ENCODE results near the gene SMCO2.

The SMCO2 gene

DNA sequence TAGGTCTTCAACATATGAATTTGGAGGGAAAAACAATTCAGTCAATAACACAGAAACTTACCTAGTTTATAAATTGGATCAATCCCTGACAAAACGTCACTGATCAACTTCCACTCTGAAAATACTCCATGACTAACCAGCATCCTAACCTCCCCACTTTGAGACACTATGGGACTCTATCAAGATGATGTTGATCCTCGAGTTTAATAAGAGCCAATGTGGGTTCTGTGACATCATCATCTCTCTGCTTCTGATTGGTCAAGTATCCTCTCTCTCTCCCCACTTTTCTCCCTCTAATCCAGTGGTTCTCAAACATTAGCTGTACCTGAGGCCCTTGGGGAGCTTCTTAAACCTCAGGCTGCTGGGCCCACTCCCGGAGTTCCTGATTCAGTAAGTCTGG is at the start of gene SMCO2:
TSS of gene SMCO2 (plus strand) at position 301 of the 400 bp plus-strand sequence. CDS start 23,896 bp downstream, outside the sequence.
- DNase-seq = no peak

DNA sequence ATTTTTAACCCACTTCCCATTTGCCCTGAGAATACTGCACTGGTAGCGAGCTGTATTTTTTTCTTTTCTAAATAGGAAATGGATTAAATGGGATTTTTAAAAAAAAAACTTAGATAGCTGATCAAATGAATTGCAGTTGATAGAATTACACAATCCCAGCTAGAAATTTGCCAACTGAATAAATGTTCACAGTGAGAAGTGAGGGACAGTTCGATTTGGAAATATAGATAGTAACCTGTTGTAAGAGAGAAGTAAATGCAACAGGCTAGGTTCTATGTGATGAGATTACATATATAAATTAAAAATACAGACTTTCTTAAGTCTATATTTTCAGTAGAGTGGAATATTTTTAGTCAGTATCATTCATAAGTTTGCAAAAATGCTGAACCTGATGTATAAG is 48.1 kb upstream of the SMCO2 start:
- no peak for DNase-seq

DNA sequence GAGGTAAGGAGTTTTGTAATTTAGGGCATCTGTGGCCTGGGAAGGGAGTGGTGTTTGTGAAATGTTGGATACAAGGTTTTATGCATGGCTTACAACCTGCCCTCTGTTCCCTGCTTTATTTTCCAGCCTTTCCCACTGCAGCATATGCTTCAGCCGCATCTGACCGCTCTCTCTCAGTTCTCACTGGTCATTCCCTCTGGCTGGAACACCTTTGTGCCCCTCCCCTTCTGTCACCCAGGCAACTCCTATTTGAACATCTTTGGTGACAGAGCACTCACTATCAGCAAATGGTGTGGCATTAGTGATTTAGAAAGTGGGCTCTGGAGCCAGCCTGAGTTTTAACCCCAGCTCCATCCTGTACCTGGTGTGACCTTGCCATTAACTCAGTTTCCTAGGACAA is 47.5 kb upstream of the SMCO2 start:
- DNase-seq = no peak

DNA sequence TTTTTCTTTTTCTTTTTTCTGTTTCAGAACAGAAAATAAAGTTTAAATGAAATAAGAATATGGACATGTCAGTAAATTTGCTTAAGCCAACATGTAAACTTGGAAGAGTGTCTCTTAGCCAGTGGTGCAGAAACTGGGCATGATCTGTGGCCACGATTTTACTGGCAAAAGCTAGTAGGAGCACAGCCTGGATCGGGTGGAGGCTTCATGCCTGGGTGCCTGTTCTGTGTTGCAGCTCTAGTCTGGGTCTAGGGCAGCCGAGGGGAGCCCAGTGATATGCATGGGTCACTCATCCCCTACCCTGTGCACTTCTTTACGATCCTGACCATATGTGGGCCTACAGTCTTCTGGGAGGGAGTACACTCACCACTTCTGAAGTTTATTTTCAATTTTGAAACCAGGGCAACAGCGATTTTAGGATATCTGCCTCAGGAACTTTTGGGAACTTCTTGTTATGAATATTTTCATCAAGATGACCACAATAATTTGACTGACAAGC is 45.6 kb upstream of the SMCO2 start:
- DNase-seq = no peak

DNA sequence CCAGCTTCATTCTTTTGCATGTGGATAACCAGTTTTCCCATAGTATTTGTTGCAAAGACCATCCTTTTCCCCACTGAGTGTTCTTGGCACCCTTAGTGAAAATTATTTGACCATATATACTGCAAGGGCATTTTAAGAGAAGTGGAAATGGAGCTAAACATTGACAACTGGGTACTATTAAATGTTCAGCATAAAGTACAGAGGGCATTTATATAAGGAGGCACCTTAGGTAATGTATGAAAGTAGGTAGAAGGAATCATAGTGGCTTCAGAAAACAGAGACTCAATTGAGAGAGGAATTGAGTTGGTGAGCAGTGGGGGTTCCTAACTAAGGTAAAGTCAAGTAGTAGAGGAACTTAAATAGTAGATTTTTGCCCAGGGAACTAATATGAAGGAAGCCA is 34.5 kb upstream of the SMCO2 start:
- DNase-seq = no peak

DNA sequence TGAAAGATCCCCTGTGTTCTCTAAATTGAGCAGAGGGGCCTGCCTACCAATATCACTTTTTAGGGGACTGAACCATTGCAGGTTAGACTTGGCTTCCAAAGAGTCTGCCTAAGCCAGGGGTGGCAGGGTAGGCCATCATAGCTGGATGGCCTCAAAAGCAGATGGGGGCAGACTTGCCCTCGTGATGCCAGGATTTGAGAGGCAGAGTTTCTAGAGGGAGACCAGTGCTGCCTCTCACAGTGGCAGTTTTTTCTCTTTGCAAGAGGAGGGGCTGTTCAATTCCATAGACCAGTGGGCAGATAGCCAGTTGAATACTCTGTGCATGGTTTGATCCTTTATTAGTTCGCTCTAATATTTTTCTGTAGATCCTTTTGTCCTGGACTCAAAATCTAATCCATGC is 23.8 kb upstream of the SMCO2 start:
- no peak for DNase-seq

DNA sequence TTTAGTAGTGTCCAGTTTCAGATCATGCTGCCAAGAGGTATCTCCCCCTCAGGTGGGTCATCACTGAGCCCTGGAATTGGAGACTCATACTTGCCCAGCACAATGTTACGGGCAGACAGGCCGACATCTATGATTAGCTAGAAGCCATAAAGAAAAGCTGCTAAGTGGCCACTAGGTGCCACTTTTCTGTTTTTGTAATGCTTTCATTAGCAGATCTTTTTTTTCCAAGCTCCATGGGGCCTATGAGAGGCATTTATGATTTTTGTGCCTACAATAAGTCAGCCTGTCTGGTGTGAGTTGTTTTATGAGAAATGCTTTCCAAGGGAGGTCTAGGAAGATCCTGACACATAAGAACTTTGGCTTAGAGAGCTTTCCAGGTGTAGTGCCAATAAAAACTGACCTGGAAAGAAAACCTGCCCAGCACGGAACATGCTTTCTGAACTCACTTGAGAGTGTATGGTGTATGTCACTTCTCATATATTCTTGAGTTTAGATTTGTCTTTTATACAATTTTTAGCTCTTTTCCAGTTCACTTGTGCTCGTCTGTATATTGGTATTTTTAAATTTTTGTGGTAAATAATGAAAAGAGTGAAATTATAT is 21.8 kb upstream of the SMCO2 start:
- DNase-seq = no peak

DNA sequence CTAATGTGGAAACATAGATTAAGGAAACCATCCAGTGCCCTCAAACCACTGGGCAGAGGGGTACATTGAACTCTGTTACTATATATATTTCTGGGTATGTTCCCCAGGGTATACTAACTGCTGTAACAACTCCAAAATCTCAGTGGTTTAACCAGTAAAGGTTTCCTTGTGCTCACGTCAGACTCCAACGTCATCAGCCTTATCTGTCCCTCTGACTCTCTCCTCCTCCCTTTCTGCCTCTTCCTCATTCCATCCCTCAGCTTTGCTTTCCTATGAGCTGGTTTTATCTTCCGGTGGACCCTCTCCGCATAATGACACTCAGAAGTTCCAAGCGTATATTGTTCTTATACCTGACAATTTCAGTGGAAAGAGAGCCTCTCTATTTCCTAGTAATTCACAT is 21.2 kb upstream of the SMCO2 start:
- DNase-seq = no peak

DNA sequence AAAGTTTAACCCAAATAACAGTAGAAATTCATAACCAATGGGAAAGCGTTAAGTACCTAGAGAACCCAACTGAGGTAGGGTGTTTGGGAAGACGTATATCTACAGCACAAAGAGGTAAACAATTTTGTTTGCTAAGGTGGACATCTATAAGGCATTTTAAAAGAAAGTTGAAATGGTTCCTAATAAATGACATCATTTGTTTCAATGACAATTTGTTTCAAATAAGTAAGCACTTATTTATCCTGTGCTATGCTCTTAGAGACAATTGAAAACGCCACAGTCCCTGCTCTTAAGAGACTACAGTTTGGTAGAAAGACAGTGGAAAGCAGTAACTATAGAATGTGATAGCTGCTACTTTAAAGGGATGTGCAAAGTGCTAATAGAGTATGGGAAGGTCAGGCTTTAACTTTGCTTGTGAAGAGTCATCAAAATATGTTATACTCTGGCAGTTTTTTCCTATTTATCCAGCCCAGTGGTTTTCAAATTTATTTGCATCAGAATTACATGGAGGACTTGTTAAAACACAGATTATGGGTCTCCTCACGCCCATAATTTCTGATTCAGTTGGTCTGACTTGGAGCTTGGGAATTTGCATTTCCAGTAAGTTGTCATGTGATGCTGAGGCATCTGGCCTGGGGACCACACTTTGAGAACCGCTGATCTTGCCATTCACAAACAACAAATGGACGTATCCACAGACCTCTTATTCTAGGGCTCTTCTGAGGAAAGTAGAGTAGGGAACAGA is 19.6 kb upstream of the SMCO2 start:
- DNase-seq = no peak

DNA sequence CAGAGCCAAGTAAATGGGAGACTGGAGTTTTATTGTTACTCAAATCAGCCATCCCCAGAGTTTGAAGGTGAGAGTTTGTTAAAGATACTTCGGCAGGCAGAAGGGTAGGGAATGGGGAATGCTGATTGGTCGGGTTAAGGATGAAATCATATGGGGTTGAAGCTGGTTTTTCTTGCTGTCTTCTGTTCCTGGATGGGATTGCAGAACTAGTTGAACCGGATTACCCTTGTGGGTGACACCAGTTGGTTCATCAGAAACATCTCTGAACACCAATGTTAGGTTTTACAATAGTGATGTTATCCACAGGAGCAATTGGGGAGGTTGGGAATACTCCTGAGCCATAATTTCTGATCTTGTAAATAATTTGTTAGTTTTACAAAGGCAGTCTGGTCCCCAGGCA is 18.7 kb upstream of the SMCO2 start:
- DNase-seq = no peak

DNA sequence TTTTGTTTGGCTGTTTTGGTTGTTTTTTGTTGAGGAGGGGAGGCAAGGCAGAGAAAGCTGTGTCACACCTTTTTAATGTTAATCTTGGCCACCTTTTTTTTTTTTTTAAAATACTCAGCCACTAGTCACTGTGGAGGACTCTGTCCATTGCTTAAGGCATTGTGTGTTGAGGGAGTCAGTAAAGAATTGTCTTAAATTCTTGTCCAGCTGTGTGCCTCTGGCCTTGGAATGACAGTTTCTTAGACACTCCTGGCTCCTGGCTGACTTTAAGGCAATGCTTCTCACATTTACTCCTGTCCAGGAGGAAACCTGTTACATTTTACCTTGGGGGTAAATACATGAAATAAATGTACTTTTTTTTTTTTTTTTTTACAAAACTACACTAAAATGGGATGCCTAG is 18.1 kb upstream of the SMCO2 start:
- no peak for DNase-seq

DNA sequence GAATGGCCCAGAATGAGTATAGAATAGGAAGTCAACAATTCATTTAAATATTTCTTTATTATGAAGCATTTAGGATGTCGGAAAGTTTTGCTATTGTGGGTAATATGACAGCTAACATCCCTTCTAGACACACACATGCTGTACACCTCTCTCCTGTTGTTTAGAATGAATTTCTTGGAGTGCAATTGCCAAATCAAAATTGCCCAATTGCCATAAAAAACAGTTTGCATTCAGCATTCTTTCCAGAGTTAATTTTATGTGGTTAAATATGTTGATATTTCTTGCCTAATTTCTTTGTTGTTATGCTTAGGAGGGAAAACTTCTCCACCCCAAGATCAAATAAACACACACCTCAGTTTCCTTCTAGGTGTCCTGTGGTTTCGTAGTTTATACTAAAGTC is 16.9 kb upstream of the SMCO2 start:
- no peak for DNase-seq

DNA sequence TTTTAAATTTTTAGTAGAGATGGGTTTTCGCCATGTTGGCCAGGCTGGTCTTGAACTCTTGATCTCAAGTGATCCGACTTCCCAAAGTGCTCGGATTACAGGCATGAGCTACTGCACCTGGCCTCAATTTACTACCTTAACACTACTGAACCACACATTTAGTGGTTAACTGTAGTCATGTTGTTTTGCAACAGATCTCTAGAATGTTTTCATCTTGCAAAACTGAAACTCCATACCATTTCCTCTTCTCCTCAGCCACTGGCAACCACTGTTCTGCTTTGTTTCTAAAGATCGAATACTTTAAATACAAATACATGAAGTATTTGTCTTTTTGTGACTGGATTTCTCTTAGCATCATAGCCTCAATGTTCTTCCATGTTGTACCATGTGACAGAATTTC is 15.4 kb upstream of the SMCO2 start:
- no peak for DNase-seq

DNA sequence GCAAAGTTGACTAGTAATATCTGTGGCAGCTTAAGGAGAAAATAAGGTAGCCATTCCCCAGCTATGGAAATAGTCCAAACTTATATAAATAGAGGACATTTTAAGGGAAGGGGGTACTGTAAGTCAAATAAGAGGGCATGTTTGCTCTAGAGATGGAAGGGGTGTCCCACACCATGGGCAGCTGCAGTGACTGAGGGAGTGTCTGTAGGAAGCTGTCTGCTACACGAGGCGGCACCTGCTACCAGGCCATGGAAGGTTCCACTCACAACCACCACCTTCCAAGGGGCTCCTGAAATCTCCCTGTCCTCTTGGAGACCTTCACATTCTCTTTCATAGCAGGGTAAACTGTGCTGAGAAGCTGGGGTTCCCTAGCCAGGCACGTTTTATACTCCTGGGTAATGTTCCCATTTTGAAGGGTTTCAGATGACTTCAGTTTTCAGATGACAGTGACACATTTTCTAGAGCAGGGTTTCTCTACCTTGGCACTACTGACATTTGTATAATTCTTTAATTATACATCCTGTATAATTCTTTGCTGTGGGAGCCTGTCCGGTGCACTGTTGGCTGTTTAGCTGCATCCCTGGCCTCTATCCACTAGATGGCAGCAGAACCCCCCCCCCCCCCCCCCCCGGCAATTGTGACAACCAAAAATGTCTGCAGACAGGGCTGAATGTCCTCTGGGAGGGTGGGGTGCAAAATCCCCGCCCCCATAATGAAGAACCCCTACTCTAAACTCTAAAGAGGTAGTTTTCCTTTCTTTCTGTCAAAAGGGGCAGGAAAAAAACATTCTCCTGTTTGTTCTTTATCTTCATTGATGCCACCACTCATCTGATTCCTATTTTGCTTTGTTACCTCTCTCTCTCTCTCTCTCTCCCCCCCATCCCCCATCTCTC is 11.6 kb upstream of the SMCO2 start:
- peak; percentile 11 for DNase-seq

DNA sequence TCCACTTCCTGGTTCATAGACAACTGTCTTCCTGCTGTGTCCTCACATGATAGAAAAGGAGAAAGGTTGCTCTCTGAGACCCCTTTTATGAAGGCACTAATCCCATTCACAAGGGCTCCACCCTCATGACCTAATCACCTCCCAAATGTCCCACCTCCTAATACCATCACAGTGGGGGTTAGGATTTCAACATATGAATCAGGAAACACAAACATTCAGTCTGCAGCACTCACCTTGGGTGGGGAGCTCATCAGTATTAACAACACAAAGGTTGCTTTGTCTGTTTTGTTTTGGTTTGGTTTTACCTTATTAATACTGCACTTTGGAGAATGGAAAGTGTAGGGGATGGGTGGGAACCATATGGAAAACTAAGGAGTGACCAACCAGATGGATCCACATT is 10.5 kb upstream of the SMCO2 start:
- no peak for DNase-seq

DNA sequence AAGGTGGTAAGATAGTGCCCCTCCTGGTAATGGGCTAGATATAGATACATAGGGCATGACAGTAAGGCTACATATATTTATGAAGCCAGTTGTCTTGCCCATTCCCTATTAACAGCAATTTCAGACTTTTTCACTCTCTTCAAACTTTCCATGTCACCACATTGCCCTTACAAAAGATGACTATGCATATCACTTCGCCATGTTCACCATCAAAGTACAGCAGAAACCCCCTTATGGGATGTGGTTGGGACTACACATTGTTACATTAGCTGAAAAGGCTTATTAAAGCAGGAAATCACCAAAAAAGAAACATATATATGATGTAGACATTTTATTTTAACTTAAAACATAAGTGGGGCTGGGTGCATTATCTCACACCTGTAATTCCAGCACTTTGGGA is 9.8 kb upstream of the SMCO2 start:
- DNase-seq = no peak

DNA sequence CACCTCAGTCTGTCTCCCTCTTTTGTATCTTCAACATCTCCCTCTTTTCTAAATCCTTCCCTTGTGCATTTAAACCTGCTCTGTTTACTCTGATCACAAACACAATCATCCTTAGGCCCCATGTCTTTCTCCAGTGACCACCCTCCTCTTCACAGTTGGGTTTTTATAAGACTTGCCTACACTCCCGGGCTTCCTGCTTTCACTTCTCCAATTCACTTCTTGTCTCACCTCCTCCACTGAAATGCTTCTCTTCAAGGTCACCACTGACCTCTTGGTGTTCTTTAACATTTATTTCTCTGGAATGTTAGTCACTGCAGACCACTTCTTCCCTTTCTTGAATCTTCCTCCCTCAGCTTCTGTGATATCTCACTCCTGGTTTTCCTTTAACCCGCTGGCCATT is 8.7 kb upstream of the SMCO2 start:
- DNase-seq = no peak

DNA sequence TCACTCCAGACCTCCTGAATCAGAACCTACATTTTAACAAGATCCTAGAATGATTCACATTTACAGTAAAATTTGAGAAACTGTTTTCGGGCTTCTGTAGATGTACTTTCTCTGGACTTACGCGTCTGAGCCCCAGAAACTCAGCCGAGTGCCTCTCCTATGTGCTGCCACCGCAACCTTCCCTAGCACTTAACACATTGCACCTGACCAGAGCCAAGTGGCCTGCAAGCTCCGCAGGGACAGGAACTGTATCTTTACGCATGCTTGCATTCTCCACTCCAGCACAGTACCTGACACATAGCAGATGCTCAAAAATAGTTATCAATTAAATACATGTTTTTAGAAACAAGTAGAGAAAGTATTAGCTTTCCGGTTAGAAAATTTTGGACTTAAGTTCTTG is 1.2 kb downstream of the SMCO2 start:
- no peak for DNase-seq

DNA sequence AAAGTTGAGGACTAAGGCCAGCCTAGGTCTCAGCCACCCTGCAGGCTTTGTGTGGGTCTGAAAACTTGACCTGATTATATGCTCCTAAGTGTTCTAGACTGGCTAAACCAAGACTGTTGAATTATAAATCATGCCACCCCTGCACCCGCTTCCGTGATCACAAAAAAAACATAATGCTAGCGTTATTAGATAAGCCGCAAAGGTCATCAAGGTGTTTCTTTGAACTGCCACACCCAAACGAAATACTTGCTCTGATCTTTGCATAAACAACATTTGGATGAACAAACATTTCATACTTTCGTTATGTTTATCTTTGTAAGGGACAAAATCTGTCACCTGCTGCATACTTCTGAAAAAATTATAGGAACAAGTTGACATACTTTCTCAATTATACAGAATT is 2.5 kb downstream of the SMCO2 start:
- DNase-seq = no peak

DNA sequence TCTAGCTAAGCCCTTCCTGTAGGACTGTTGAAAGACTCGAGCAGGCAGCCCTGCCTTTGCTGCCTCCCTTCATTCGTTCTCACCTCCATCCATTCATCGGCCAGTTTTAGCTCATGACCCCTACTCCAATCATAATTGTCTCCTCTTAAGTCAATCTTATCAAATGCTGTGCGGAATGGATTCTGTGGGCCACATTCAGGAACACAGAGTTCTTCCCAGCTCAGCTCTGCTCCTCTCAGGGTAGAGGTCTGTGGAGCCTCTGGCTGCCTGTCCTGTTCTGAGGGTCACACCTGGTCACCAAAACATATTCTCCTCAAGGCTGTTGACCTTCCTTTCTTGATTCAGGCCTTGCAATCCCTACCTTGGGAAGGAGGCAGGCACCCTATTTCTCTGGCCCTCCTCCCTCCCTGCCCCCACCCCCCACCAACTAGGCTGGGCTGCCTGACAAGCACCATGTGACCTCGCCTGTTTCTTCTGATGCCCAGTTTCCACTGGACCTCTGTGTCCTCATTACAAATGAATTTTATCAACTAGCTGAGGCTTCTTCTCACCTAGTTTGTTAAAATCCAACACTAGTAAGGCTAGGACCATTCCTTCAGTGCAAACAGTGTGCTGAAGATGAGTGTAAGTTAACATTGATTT is 3.5 kb downstream of the SMCO2 start:
- DNase-seq = no peak

DNA sequence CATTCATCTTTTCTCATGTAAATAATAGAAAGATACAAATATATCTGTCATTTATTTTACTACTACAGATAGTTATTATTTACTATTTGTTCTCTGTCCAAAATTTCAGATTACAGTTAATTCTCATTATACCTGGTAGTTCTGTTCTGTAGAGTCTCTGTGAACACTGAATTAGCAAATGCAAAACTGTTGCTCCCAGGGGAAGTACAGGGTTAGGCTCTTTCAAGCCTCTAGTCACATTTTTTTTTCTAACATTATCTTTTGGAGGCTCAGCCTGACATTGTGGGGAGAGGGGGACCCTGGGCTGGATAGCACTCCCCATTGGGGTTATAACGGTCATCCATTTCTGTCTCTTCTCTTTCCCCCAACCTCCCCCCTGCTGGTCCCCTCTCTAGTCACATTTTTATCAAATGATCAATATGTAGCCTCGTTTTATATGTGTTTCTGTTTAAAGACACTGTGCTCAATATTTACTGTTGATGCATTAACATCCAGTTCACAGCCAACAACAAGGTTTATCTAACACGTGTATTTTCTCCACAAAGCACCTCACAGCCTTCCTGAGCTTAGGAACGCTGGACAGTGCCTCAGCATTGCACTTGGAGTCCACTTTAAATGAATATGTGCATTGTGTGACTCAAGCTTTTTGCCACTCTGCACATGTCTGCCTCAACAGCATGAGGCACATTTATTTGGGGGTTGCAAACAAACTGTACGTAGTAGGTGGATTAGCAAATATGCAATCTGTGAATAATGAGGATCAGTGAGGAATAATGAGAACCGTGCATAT is 4.7 kb downstream of the SMCO2 start:
- DNase-seq = no peak

DNA sequence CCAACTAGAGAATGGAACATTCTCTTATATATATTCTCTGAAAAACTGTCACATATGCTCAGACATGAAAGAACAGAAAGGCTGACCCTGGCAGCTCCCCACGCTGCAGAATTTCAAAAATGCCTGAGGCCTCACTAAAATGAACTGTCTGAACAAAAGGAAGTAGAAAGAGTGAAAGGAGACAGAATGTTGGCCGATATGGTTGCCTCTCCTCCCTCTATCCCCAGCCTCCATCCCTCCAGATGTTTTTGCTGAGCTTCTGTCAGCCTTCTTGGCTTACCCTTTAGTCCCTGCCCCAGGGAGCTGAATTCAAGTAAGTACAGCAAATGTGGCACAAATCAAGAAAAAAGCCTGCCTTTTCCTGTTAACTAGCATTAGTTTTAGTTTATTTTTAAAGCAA is 6.9 kb downstream of the SMCO2 start:
- DNase-seq = no peak
